Measurements from ENCODE around the gene CADPS. TPM values are rescaled to one million over a fixed set of nuclear protein-coding genes. Genes with fewer than 3 reads are reported as not detected.

Gene CADPS
- total RNA-seq, 1 experiment from 2014 or later = not detected

DNA sequence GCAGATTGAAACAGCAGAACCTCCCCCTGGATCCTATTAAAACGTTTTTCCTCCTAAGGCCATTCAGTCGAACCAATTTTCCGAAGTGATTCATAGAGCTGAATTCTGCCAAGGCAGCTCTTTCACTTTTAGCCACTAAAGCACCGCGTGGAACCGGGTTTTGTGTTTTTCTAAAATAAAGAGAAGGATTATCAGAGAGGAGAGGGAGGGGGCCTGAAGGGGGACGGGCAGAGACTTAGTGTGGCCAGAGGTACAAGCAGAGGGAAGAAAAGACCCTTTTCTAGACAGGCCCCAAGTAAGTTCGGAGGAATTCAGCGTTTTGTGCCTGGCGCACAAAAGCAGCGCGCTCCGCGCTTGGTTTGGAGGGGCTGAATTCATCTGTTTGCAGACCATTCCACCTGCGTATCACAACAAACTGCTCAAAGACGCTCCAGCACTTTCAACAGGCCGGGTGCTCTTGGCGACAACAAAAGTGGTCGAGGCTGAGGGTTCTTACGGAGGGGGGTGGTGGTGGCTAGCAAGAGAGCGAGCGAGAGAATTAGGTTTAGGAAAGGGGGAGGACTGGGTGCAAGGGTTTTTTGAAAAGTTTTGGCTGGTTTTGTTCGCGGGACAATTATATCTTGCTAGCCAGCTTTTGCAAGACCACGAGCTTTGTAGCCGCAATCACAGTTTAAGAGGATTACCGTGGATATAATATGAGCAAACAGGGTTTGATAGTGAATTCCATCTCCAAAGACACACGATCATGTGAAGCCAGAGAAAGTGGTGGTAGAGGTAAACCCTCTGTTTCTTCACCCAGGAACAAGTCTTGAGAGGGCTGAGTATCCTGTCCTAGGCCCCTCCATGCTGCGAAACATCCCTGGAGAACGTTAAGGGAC is 500.6 kb downstream of the CADPS start:
- ATAC-seq (no peak), DNase-seq (no peak)
- Histone ChIP-seq H3K4me1 (ENCODE audit: insufficient read depth, low read length) (no peaks in the 10 kb centered on the region), H3K9me3 (ENCODE audit: low read length) (no peaks in the 10 kb centered on the region), H3K27me3 (ENCODE audit: low read length) (peaks cover 46% of the 10 kb centered on the region), H3F3A (ENCODE audit: low read length, unreplicated experiment) (no peaks in the 10 kb centered on the region), H3K79me2 (ENCODE audit: low read length) (no peaks in the 10 kb centered on the region), H4K20me1 (ENCODE audit: low read length) (no peaks in the 10 kb centered on the region), H3K27ac (ENCODE audit: low read length) (no peak overlapping the region), H3K4me2 (ENCODE audit: low read length) (peak overlapping the region; percentile 37), H3K9ac (ENCODE audit: low read length) (no peak overlapping the region), H2AFZ (ENCODE audit: low read length) (no peak overlapping the region), H3K9me2 (replicated peaks; ENCODE audit: low read length) (no peaks in the 10 kb centered on the region), H3K36me3 (ENCODE audit: low read depth, low read length) (no peaks in the 10 kb centered on the region), H3K4me3 (ENCODE audit: low read length) (peak overlapping the region; percentile 34)
- CTCF ChIA-PET = no interaction called here
- POLR2A ChIA-PET (ENCODE audit: unreplicated experiment) = no interaction called here
- TF ChIP-seq EZH2phosphoT487 (IDR thresholded peaks at IDR 0.05; ENCODE audit: borderline replicate concordance, low read length) = no peak
- TF ChIP-seq EZH2 (IDR thresholded peaks at IDR 0.05; ENCODE audit: low read length, unreplicated experiment) = no peak
- TF ChIP-seq, protein P1, sequence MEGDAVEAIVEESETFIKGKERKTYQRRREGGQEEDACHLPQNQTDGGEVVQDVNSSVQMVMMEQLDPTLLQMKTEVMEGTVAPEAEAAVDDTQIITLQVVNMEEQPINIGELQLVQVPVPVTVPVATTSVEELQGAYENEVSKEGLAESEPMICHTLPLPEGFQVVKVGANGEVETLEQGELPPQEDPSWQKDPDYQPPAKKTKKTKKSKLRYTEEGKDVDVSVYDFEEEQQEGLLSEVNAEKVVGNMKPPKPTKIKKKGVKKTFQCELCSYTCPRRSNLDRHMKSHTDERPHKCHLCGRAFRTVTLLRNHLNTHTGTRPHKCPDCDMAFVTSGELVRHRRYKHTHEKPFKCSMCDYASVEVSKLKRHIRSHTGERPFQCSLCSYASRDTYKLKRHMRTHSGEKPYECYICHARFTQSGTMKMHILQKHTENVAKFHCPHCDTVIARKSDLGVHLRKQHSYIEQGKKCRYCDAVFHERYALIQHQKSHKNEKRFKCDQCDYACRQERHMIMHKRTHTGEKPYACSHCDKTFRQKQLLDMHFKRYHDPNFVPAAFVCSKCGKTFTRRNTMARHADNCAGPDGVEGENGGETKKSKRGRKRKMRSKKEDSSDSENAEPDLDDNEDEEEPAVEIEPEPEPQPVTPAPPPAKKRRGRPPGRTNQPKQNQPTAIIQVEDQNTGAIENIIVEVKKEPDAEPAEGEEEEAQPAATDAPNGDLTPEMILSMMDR (conservative IDR thresholded peaks at IDR 0.05; ENCODE audit: low read depth, low read length) = no peak
- intact Hi-C loops (cut with micrococcal nuclease) = no loop called here
- no TSS peak for BruUV-seq (replicated peaks)

DNA sequence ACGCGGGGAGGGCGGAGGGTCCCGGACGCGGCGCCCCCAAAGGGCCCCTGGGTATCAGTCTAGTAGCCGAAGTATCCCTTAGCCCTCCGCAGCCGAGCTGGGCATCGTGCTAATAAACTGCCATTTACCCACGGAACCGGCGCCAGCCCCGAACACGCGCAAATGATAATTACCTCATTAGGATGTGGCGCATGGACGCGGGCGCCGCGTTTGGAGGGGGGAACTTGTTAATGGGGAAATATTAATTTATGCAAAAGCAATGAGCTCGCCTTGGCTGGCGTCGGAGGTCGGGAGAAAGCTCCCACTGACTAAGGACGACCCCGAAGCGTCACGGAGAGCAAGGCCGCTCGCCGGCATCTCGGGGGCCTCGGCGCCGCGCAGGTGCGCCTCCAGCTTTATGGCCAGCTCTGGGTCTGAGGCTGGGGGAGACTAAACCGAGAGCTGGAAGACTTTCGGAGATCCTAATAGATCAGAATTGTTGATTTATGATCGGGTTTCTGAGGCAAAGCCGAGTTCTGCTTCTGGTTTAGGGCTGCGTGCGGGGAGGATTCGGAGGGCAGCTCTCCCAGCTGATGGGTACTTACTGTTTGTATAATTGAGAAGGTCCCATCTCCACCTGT is 501.4 kb downstream of the CADPS start:
- no peaks in the 10 kb centered on the region for H3F3A ChIP-seq (ENCODE audit: low read length, unreplicated experiment)
- H3K79me2 ChIP-seq (ENCODE audit: low read length) = no peaks in the 10 kb centered on the region
- no peak overlapping the region for H2AFZ ChIP-seq (ENCODE audit: low read length)
- DNase-seq (no peak), ATAC-seq (no peak)
- no peaks in the 10 kb centered on the region for H3K4me1 ChIP-seq (ENCODE audit: insufficient read depth, low read length)
- H3K27ac ChIP-seq (ENCODE audit: low read length) = no peak overlapping the region
- H3K27me3 ChIP-seq (ENCODE audit: low read length) = peaks cover 38% of the 10 kb centered on the region
- H3K36me3 ChIP-seq (ENCODE audit: low read depth, low read length) = no peaks in the 10 kb centered on the region
- peak overlapping the region; percentile 37 for H3K4me2 ChIP-seq (ENCODE audit: low read length)
- no peak overlapping the region for H3K9ac ChIP-seq (ENCODE audit: low read length)
- no peaks in the 10 kb centered on the region for H4K20me1 ChIP-seq (ENCODE audit: low read length)
- no peaks in the 10 kb centered on the region for H3K9me2 ChIP-seq (replicated peaks; ENCODE audit: low read length)
- intact Hi-C loops (cut with micrococcal nuclease) = no loop called here
- no peaks in the 10 kb centered on the region for H3K9me3 ChIP-seq (ENCODE audit: low read length)
- CTCF ChIA-PET = no interaction called here
- peak overlapping the region; percentile 34 for H3K4me3 ChIP-seq (ENCODE audit: low read length)
- no peak for TF ChIP-seq EZH2phosphoT487 (IDR thresholded peaks at IDR 0.05; ENCODE audit: borderline replicate concordance, low read length)
- TF ChIP-seq EZH2 (IDR thresholded peaks at IDR 0.05; ENCODE audit: low read length, unreplicated experiment) = no peak
- TF ChIP-seq, protein P1 (conservative IDR thresholded peaks at IDR 0.05; ENCODE audit: low read depth, low read length) = no peak
- BruUV-seq (replicated peaks) = no TSS peak
- POLR2A ChIA-PET (ENCODE audit: unreplicated experiment) = no interaction called here

DNA sequence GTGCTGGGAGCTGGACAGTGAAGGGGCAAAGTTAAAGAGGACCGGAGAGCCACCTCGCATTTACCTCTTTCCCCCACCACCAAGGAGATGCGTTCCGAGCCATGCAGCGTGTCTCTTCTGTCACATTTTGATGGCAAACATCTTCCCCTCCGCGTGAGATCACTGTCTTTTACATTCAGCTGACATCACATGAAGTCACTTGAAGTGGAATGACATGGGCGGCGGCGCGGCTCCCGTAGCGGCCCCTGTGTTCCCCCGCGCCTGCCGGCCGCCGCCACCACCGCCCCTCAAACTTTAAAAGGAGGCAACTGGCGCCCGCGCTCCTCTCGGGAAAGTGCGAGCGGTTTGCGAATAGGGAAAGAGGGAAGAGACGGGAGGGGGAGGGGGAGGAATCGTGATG is 502.0 kb downstream of the CADPS start, which contains the start of gene FEZF2:
Gene FEZF2 (minus strand): TSS at position 336 of the 400 bp plus-strand sequence. CDS start 682 bp downstream, outside the sequence.
- no TSS peak for BruUV-seq (replicated peaks)
- Histone ChIP-seq H3F3A (ENCODE audit: low read length, unreplicated experiment) (no peaks in the 10 kb centered on the region), H3K9ac (ENCODE audit: low read length) (no peak within 1 kb of the TSS), H3K9me2 (replicated peaks; ENCODE audit: low read length) (no peaks in the 10 kb centered on the region), H2AFZ (ENCODE audit: low read length) (no peak within 1 kb of the TSS), H4K20me1 (ENCODE audit: low read length) (no peaks in the 10 kb centered on the region), H3K27ac (ENCODE audit: low read length) (no peak within 1 kb of the TSS), H3K79me2 (ENCODE audit: low read length) (no peaks in the 10 kb centered on the region), H3K4me3 (ENCODE audit: low read length) (peak within 1 kb of the TSS; percentile 34), H3K4me1 (ENCODE audit: insufficient read depth, low read length) (no peaks in the 10 kb centered on the region), H3K27me3 (ENCODE audit: low read length) (peaks cover 32% of the 10 kb centered on the region), H3K4me2 (ENCODE audit: low read length) (peak within 1 kb of the TSS; percentile 37), H3K9me3 (ENCODE audit: low read length) (no peaks in the 10 kb centered on the region), H3K36me3 (ENCODE audit: low read depth, low read length) (no peaks in the 10 kb centered on the region)
- intact Hi-C loops (cut with micrococcal nuclease) = no loop called here
- CTCF ChIA-PET = no interaction called here
- ATAC-seq = no peak
- no peak for DNase-seq
- POLR2A ChIA-PET (ENCODE audit: unreplicated experiment) = no interaction called here
- TF ChIP-seq EZH2phosphoT487 (IDR thresholded peaks at IDR 0.05; ENCODE audit: borderline replicate concordance, low read length) (no peak), EZH2 (IDR thresholded peaks at IDR 0.05; ENCODE audit: low read length, unreplicated experiment) (no peak)
- TF ChIP-seq, protein P1 (conservative IDR thresholded peaks at IDR 0.05; ENCODE audit: low read depth, low read length) = no peak
